ENCODE measurements around the gene ANKS4B. TPM values are rescaled to one million over a fixed set of nuclear protein-coding genes. Genes with fewer than 3 reads are reported as not detected.
A peak's percentile ranks its signal among the peaks of the same experiment; 100 is the strongest.
"Not testable (repeated sequence)": the region's sequence is repeated elsewhere in the genome, so short reads cannot be mapped to it uniquely, and the experiment has no call there.

Gene ANKS4B
- 0.02 TPM in 1 of 2 replicates, not detected in the other for total RNA-seq (2014; rRNA removed; shearing (Covaris generic))

GRCh38 chr16:21233521-21234150 is at the start of gene ANKS4B:
ANKS4B (plus strand) TSS chr16:21233699; CDS start chr16:21233738, 39 bp downstream.
- Histone ChIP-seq H3K9me3 (replicated peaks) (no peaks in the 10 kb centered on the region), H3K36me3 (no peaks in the 10 kb centered on the region), H3K27me3 (no peaks in the 10 kb centered on the region), H3K27ac (no peak within 1 kb of the TSS), H3K4me3 (no peak within 1 kb of the TSS), H3K4me1 (no peaks in the 10 kb centered on the region)
- no peak for DNase-seq

- no peak for DNase-seq
These were observed 49.5 kb upstream of the ANKS4B start for GRCh38 chr16:21183995-21184394.

GRCh38 chr16:21184834-21185233 is 48.7 kb upstream of the ANKS4B start:
- Histone ChIP-seq H3K36me3 (no peaks in the 10 kb centered on the region), H3K27ac (no peak overlapping the region), H3K9me3 (replicated peaks) (no peaks in the 10 kb centered on the region; the same call in 1 of the 2 replicates), H3K4me3 (no peak overlapping the region), H3K4me1 (no peaks in the 10 kb centered on the region), H3K27me3 (no peaks in the 10 kb centered on the region)
- DNase-seq: no peak

More at GRCh38 chr16:21183995-21184394, 49.5 kb upstream of the ANKS4B start:
- Histone ChIP-seq H3K9me3 (replicated peaks) (no peaks in the 10 kb centered on the region; the same call in 1 of the 2 replicates), H3K4me3 (no peak overlapping the region), H3K27me3 (no peaks in the 10 kb centered on the region), H3K4me1 (no peaks in the 10 kb centered on the region), H3K27ac (no peak overlapping the region), H3K36me3 (no peaks in the 10 kb centered on the region)

- no peaks in the 10 kb centered on the region for H3K36me3 ChIP-seq
- no peaks in the 10 kb centered on the region for H3K27me3 ChIP-seq
- H3K27ac ChIP-seq: no peak overlapping the region
- no peaks in the 10 kb centered on the region for H3K4me1 ChIP-seq
- no peak for DNase-seq
- H3K4me3 ChIP-seq: no peak overlapping the region
- no peaks in the 10 kb centered on the region; the same call in 1 of the 2 replicates for H3K9me3 ChIP-seq (replicated peaks)
These were observed 47.7 kb upstream of the ANKS4B start for GRCh38 chr16:21185659-21186325.

- no peaks in the 10 kb centered on the region; the same call in 1 of the 2 replicates for H3K9me3 ChIP-seq (replicated peaks)
- H3K4me3 ChIP-seq: no peak overlapping the region
- DNase-seq: peak; percentile 30 to 54
These were observed 47.2 kb upstream of the ANKS4B start for GRCh38 chr16:21186326-21186691.

GRCh38 chr16:21189311-21189710 is 44.2 kb upstream of the ANKS4B start:
- no peak for DNase-seq
- Histone ChIP-seq H3K27ac (no peak overlapping the region), H3K4me1 (no peaks in the 10 kb centered on the region), H3K9me3 (replicated peaks) (no peaks in the 10 kb centered on the region), H3K27me3 (no peaks in the 10 kb centered on the region; the same call in 1 of the 2 replicates), H3K4me3 (no peak overlapping the region), H3K36me3 (no peaks in the 10 kb centered on the region)

More at GRCh38 chr16:21186326-21186691, 47.2 kb upstream of the ANKS4B start:
- no peaks in the 10 kb centered on the region for H3K36me3 ChIP-seq
- H3K4me1 ChIP-seq: no peaks in the 10 kb centered on the region
- H3K27me3 ChIP-seq: no peaks in the 10 kb centered on the region
- H3K27ac ChIP-seq: no peak overlapping the region

GRCh38 chr16:21190013-21190412 is 43.5 kb upstream of the ANKS4B start:
- no peaks in the 10 kb centered on the region for H3K9me3 ChIP-seq (replicated peaks)
- no peaks in the 10 kb centered on the region for H3K36me3 ChIP-seq
- no peak overlapping the region for H3K4me3 ChIP-seq
- H3K27me3 ChIP-seq: no peaks in the 10 kb centered on the region; the same call in 1 of the 2 replicates
- no peak for DNase-seq
- H3K4me1 ChIP-seq: no peaks in the 10 kb centered on the region
- no peak overlapping the region for H3K27ac ChIP-seq

- H3K4me3 ChIP-seq: no peak overlapping the region
- no peaks in the 10 kb centered on the region; the same call in 1 of the 2 replicates for H3K27me3 ChIP-seq
- H3K27ac ChIP-seq: no peak overlapping the region
- no peaks in the 10 kb centered on the region for H3K4me1 ChIP-seq
- DNase-seq: no peak
- no peaks in the 10 kb centered on the region for H3K36me3 ChIP-seq
- no peaks in the 10 kb centered on the region for H3K9me3 ChIP-seq (replicated peaks)
These were observed 42.9 kb upstream of the ANKS4B start for GRCh38 chr16:21190599-21190998.

- Histone ChIP-seq H3K27me3 (no peaks in the 10 kb centered on the region; the same call in 1 of the 2 replicates), H3K36me3 (no peaks in the 10 kb centered on the region), H3K27ac (no peak overlapping the region), H3K4me3 (no peak overlapping the region), H3K4me1 (no peaks in the 10 kb centered on the region), H3K9me3 (replicated peaks) (no peaks in the 10 kb centered on the region)
- no peak for DNase-seq
These were observed 40.5 kb upstream of the ANKS4B start for GRCh38 chr16:21192991-21193390.

GRCh38 chr16:21194771-21195301 is 38.7 kb upstream of the ANKS4B start:
- DNase-seq: no peak
- Histone ChIP-seq H3K27ac (no peak overlapping the region), H3K4me3 (no peak overlapping the region)

GRCh38 chr16:21195330-21195729 is 38.2 kb upstream of the ANKS4B start:
- H3K4me3 ChIP-seq; H3K27me3 ChIP-seq; H3K9me3 ChIP-seq (replicated peaks); H3K36me3 ChIP-seq; H3K27ac ChIP-seq; DNase-seq; H3K4me1 ChIP-seq: not testable (repeated sequence)

More at GRCh38 chr16:21194771-21195301, 38.7 kb upstream of the ANKS4B start:
- H3K9me3 ChIP-seq (replicated peaks): no peaks in the 10 kb centered on the region
- H3K4me1 ChIP-seq: no peaks in the 10 kb centered on the region
- no peaks in the 10 kb centered on the region; the same call in none of the 2 replicates for H3K27me3 ChIP-seq
- H3K36me3 ChIP-seq: no peaks in the 10 kb centered on the region

- Histone ChIP-seq H3K9me3 (replicated peaks) (no peaks in the 10 kb centered on the region), H3K27ac (no peak overlapping the region), H3K27me3 (no peaks in the 10 kb centered on the region; the same call in none of the 2 replicates), H3K36me3 (no peaks in the 10 kb centered on the region), H3K4me1 (no peaks in the 10 kb centered on the region), H3K4me3 (no peak overlapping the region)
- no peak for DNase-seq
These were observed 36.4 kb upstream of the ANKS4B start for GRCh38 chr16:21197112-21197511.

- H3K9me3 ChIP-seq (replicated peaks): no peaks in the 10 kb centered on the region
- H3K4me1 ChIP-seq: no peaks in the 10 kb centered on the region
- no peaks in the 10 kb centered on the region for H3K36me3 ChIP-seq
- no peak overlapping the region for H3K27ac ChIP-seq
- H3K27me3 ChIP-seq: no peaks in the 10 kb centered on the region; the same call in none of the 2 replicates
- no peak overlapping the region for H3K4me3 ChIP-seq
- DNase-seq: no peak
These were observed 35.9 kb upstream of the ANKS4B start for GRCh38 chr16:21197621-21198020.

- Histone ChIP-seq H3K27ac (no peak overlapping the region), H3K4me3 (no peak overlapping the region), H3K9me3 (replicated peaks) (no peaks in the 10 kb centered on the region), H3K27me3 (no peaks in the 10 kb centered on the region; the same call in none of the 2 replicates), H3K36me3 (no peaks in the 10 kb centered on the region), H3K4me1 (no peaks in the 10 kb centered on the region)
- DNase-seq: no peak
These were observed 33.8 kb upstream of the ANKS4B start for GRCh38 chr16:21199607-21200218.
